Renal pelvis (tissue), 12 donors: ENCODE measurements around the gene CD5L. TPM values are rescaled to one million over a fixed set of nuclear protein-coding genes. Genes with fewer than 3 reads are reported as not detected.

ENCODE experiments used
- DNase-seq: peaks from one replicate; pipeline ENCODE4 v3.0.0-alpha.2; 2013
- long read RNA-seq, 16 experiments: transcript quantifications; one replicate each; lab custom pipeline, GENCODE V29; 2026
- polyA plus RNA-seq, 3 donors: library from polyadenylated mRNA; unstranded; fragments of 120-200 nt; gene quantifications; one replicate each; pipeline ENCODE4 v1.2.1, GENCODE V29; 2013; ENCODE audit not compliant: insufficient read length in 3 of 3

CD5L gene
- not detected for polyA plus RNA-seq
- long read RNA-seq, donor 1: 0 reads
- long read RNA-seq, donor 2: 0 reads
- long read RNA-seq, donor 3: 0 reads
- long read RNA-seq, donor 4: 0 reads
- long read RNA-seq, donor 5: 0 reads
- long read RNA-seq, donor 6: 0 reads
- long read RNA-seq, donor 7: 0 reads
- long read RNA-seq, donor 8: 0 reads
- long read RNA-seq, donor 9: 0 reads
- long read RNA-seq, donor 10: 0 reads
- long read RNA-seq, donor 11: 0 reads
- long read RNA-seq, donor 12: 0 reads
- long read RNA-seq, donor 13: 0 reads
- long read RNA-seq, donor 14: 0 reads
- long read RNA-seq, donor 15: 0 reads
- long read RNA-seq, donor 16: 0 reads

GRCh38 chr1:157841708-157842107 lies at the start of gene CD5L:
TSS of gene CD5L (minus strand) at chr1:157841808. CDS start at chr1:157841701, 107 bp downstream.
- no peak for DNase-seq

GRCh38 chr1:157882580-157882979 lies 41.0 kb upstream of the CD5L start:
- DNase-seq: no peak

DNA sequence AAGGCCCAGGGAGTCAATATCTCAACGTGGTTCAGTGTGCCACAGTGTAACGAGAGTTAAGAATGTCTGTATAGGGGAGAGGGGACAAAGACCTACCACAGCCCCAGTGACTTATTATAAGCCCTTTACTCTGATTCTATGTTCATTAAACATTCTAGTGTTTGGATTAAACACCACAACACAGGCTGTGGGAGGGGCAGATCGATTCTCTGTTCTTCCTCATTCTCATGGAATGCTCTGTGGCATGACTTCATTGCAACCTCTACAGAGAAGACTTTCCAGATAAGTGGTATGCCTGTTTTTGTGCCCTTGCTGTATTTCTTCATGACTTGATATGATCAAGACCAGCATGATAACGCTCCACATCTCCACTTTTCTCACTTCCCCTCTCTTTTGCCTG lies 39.0 kb upstream of the CD5L start:
- no peak for DNase-seq

DNA sequence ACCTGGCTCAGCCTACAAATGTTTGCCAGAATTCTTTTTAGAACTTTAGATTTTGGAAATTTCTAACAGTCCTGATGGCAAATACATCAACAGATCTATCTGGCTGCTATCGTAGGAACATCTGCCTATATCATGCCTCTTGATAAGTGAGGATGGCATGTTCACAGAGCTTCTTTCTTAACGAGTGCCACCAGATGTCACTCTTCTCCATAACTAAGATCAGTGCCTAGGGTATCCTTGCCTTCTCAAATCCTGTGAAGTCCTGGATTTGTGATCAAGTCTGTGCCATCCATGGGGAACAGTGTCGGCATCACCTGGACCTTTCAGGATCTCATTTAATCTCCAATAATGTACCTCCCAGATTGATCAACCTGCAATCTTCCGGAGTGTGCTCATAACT lies 36.5 kb upstream of the CD5L start:
- DNase-seq: peak; percentile 15

DNA sequence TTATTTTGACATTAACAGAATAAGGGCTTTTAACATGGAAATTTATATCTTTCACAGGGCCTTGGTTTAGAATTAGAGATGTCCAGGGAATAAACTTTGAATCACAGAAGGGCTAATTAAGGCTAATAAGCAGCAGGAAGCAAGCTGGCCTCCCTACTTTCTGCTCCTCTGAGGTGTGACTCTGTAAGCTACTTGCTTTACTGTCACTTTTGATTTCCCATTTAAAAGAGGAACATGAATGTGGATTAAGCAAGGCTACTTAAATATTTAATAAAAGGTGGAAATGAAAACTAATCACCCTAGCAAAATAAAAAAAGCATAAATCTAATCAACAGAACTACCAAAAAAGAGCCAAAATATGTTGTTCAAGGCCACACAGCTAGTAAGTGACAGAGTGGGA lies 28.9 kb upstream of the CD5L start:
- DNase-seq: no peak

DNA sequence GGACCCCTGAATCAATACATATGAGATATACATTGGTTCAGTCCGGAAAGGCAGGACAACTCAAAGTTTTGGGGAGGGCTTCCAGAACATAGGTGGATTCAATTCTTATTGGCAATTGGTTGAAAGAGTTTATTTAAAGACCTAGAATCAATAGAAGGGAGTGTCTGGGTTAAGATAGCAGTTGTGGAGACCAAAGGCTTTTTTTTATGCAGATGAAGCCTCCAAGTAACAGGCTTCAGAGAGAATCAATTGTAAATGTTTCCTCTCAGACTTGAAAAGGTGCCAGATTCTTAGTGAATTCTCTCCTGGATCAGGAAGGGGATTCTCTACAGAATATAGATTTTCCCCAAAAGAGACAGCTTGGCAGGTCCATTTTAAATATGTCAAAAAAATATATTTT lies 27.0 kb upstream of the CD5L start:
- DNase-seq: no peak

GRCh38 chr1:157862114-157863070 lies 20.8 kb upstream of the CD5L start:
- no peak for DNase-seq

GRCh38 chr1:157856538-157856937 lies 14.9 kb upstream of the CD5L start:
- no peak for DNase-seq

DNA sequence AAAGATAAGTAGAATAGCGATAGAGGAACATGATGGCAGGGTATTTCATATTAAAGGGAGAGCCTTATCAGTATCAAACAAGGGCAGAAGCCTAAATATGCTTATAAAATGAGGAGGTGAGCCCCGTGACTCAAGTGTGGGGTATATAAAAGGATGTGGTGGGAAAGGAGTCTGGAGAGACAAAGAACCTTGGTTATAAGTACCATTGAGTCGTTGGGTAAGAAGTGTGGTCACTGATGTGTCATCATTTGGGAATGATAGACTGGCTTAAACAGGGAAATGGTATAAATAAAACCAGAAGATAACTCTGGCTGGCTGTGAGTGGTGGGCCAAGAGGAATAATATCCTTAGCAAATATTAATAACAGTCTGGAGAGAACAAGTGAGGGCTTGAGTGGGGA lies 10.9 kb upstream of the CD5L start:
- DNase-seq: no peak

DNA sequence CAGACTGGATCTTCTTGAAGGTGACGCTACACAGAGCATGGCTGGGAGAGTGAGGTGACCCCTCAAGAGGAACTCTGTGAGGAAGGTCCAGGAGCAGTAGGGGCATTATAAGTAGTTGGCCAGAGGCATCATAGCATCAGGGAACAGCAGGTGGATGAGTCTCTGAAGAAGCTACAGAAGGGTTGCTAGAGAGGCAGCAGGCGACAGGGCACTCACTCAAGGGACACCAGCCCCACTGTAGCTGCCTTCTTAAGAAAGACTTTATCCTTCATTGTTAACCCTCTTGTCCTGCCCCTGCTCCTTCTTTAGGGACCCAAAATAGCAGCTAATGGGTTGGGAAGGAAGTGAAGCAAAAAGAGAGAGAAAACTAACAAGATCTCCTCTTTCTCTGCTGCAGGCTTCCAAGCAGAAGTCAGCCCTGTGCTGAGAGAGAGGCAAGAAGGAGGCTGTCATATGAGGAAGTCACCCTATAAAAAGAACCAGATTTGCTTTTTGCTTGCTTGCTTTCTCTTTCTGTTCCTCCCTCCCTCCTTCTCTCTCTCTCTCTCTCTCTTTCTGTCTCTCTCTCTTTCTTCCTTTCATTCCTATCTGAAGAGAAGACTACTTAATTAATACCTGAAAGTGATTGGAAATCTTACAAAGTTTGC lies 7.7 kb upstream of the CD5L start:
- no peak for DNase-seq

GRCh38 chr1:157844089-157844830 lies 2.7 kb upstream of the CD5L start:
- DNase-seq: no peak

DNA sequence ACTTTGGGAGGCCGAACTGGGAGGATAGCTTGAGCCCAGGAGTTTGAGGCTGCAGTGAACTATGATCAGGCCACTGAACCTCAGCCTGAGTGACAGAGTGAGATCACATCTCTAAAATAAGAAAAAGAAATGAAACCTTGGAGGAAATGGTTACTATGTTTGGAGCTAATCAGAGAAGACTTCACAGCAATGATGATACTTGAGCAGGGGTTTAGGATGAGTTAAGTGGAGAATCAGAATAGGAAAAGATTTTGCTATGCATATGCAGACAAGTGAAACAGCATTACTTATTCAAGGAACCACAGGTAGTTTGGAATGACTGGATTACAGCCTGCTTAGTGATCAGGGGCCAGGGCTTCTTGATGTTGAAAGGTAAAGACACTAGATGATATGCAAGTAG lies 1.3 kb upstream of the CD5L start:
- no peak for DNase-seq

- no peak for DNase-seq
These were observed 2.6 kb downstream of the CD5L start for GRCh38 chr1:157838966-157839365.

DNA sequence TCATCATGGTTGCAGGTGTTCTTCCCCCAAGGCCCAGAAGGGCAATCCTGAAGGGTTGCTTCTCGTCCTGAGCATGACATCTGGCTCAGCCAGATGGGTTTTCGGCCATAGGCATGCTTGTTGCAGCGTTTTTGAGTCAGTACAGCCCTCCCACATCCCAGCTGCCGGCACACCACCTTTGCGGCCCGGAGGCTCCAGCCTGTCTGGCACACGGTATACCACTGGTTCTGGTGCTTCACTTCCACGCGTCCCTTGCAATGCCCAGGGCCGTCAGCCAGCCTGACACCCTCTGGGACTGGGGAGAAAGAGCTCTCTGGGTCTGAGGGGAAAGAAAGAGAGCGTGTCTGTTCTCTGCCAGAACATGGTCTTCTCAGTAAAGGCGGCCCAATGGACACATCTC lies 7.2 kb downstream of the CD5L start:
- no peak for DNase-seq

DNA sequence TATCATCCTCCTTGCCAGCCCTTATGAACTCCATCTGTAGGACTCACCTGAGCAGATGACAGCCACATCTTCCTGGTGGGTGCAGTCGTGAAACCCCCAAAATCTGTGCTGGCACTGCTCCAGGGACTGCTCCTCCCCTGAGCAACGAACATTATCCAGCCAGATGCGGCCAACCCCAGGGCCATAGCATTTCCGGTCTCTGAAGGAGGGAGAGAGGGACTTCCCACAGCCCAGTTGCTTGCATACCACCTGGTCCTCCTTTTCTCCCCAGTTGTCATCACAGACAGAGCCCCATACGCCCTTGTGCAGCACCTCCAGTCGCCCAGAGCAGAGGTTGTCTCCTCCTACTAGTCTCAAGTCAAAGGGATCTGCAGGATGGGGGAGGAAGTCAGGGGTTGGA lies 8.5 kb downstream of the CD5L start:
- no peak for DNase-seq

- DNase-seq: no peak
These were observed 9.5 kb downstream of the CD5L start for GRCh38 chr1:157831968-157832626.

DNA sequence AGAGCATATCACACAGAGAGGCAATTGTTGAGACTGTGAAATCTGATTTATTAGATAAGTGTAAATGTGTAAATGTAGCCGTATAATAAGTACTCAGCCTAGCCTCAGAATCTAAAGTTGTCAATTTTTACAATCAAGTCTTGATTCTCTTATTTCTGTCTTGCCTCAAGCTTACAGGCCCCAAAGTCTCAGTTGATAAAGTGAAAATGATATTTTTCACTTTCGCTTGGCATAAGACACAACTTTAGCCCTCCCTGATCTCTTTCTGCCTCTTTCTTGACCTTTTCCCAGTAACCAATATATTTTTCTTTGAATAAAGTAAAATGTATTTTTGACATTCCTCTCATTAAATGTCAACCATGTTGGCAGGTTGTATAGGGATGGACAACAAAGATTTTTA lies 10.7 kb downstream of the CD5L start:
- DNase-seq: no peak

DNA sequence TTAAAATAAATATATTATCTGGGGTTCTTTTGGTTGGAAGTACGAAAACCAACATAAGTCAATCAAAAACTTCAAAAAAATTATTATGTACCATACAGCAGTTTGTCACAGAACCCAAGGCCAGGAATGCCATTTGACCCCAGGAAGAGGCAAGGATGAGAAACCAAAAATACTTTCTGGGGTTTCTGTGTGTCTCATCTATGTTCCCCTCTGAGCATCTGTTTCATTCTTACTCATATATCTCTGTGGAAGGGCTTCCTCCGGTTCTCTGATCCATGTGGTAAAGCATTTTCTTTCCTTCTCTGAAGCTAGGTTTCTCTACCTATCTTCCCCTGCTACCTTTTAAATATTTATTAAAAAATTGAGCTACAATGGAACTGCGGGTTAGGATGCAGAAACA lies 11.9 kb downstream of the CD5L start:
- no peak for DNase-seq

DNA sequence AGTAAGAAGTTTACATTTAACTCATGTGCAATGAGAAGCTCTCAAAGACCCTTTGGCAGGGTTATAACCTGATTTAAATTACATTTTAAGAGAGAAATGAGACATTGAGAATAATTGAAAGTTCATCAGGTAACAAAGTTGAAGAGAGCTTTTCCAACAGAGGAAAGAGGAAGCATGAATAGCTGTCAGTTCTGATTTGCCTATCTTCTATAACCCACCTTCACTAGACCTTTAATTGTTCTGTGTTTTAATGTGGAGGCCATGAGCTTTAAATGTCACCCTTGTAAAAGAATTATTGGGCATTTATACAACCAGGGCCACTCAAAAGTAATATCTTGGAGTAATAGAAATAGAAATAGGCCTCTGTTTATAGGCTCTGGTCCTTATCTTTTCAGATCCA lies 12.4 kb downstream of the CD5L start:
- DNase-seq: no peak

- DNase-seq: no peak
These were observed 21.3 kb downstream of the CD5L start for GRCh38 chr1:157820299-157820698.

GRCh38 chr1:157819896-157820295 lies 21.7 kb downstream of the CD5L start, which contains the start of gene FCRL1:
TSS of gene FCRL1 (minus strand) at chr1:157820120. CDS start at chr1:157820037, 83 bp downstream.
- no peak for DNase-seq
